Measurements from ENCODE around the gene C16orf89. TPM values are rescaled to one million over a fixed set of nuclear protein-coding genes. Genes with fewer than 3 reads are reported as not detected.

The C16orf89 gene
- total RNA-seq, 1 experiment from 2014 or later: 0.49 TPM

DNA sequence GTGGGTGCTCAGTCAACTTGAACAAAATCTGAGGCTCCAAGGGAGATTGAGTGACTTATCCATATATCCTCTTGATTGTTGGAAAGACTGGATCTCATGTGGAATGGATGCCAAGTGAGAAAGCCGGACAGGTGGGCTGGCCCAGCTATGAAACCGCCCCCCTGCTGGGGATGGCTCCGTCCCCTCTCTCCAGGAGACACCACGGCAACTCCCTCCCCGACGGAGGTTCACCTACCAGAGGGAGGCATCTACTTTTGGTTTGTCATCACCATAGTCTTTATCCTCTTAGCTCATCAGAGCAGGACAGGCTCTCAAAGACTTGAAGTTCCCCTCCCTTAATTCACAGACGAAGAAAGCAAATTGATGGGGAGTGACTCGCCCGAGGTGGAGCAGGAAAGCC lies 4.1 kb upstream of the C16orf89 start:
- H3K27ac ChIP-seq (ENCODE audit: low read depth, low read length): no peak overlapping the region
- ChIA-PET CTCF (no interaction called here), POLR2A (no interaction called here), RAD21 (ENCODE audit: low non-redundant PET in 1 of 2, low total read pairs in 2 of 2, uncharacterized antibody in 2 of 2, unreplicated experiment in 2 of 2) (no interaction called here)
- peaks cover 0 to 5% of the 10 kb centered on the region in 2 experiments; a peak in 1 of 4 replicates for H3K36me3 ChIP-seq (ENCODE audit: control insufficient read depth in 1 of 2, insufficient read depth in 2 of 2, low read length in 2 of 2)
- no peaks in the 10 kb centered on the region for H4K20me1 ChIP-seq (ENCODE audit: insufficient read depth)
- DNase-seq (ENCODE audit: low read depth, low spot score) (no peak), ATAC-seq (no peak)
- intact Hi-C loops (cut with micrococcal nuclease): no loop called here
- H3K4me1 ChIP-seq (ENCODE audit: control insufficient read depth in 1 of 2, insufficient read depth in 2 of 2, low read length in 2 of 2): peaks cover 4 to 16% of the 10 kb centered on the region in 2 experiments; a peak in 3 of 4 replicates
- H3K27me3 ChIP-seq (ENCODE audit: insufficient read depth, low read length): peaks cover 6% of the 10 kb centered on the region; the same call in 1 of the 2 replicates
- no peaks in the 10 kb centered on the region for H3K9me3 ChIP-seq (ENCODE audit: control insufficient read depth in 1 of 2, insufficient read depth in 1 of 2, low read depth in 1 of 2, low read length in 2 of 2)
- H3K9ac ChIP-seq (ENCODE audit: low read length): no peak overlapping the region
- no peak for TF ChIP-seq SP1 (IDR thresholded peaks at IDR 0.05; ENCODE audit: low read depth)
- TF ChIP-seq FOSL1 (IDR thresholded peaks at IDR 0.05; ENCODE audit: low read depth): no peak
- no peak for TF ChIP-seq EZH2phosphoT487 (IDR thresholded peaks at IDR 0.05; ENCODE audit: borderline replicate concordance)
- TF ChIP-seq POLR2AphosphoS5 (IDR thresholded peaks at IDR 0.05; ENCODE audit: low read depth, low read length): no peak
- TF ChIP-seq RAD21 (IDR thresholded peaks at IDR 0.05; ENCODE audit: low read depth): no peak
- TF ChIP-seq SIN3A (IDR thresholded peaks at IDR 0.05; ENCODE audit: low read depth): no peak
- TF ChIP-seq POLR2A (IDR thresholded peaks at IDR 0.05; ENCODE audit: borderline replicate concordance, extremely low read depth, insufficient read depth, insufficient read length): no peak
- no peak for TF ChIP-seq YY1 (IDR thresholded peaks at IDR 0.05; ENCODE audit: extremely low read depth, insufficient replicate concordance, low read depth, low read length)
- TF ChIP-seq EZH2 (IDR thresholded peaks at IDR 0.05): no peak
- TF ChIP-seq, protein P1, sequence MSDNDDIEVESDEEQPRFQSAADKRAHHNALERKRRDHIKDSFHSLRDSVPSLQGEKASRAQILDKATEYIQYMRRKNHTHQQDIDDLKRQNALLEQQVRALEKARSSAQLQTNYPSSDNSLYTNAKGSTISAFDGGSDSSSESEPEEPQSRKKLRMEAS (IDR thresholded peaks at IDR 0.05): no peak
- TF ChIP-seq, protein P2, sequence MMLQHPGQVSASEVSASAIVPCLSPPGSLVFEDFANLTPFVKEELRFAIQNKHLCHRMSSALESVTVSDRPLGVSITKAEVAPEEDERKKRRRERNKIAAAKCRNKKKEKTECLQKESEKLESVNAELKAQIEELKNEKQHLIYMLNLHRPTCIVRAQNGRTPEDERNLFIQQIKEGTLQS (IDR thresholded peaks at IDR 0.05): no peak
- no peak for TF ChIP-seq ZNF274 (IDR thresholded peaks at IDR 0.05; ENCODE audit: low read depth, low read length)
- TF ChIP-seq, protein P3, sequence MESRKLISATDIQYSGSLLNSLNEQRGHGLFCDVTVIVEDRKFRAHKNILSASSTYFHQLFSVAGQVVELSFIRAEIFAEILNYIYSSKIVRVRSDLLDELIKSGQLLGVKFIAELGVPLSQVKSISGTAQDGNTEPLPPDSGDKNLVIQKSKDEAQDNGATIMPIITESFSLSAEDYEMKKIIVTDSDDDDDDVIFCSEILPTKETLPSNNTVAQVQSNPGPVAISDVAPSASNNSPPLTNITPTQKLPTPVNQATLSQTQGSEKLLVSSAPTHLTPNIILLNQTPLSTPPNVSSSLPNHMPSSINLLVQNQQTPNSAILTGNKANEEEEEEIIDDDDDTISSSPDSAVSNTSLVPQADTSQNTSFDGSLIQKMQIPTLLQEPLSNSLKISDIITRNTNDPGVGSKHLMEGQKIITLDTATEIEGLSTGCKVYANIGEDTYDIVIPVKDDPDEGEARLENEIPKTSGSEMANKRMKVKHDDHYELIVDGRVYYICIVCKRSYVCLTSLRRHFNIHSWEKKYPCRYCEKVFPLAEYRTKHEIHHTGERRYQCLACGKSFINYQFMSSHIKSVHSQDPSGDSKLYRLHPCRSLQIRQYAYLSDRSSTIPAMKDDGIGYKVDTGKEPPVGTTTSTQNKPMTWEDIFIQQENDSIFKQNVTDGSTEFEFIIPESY (IDR thresholded peaks at IDR 0.05; ENCODE audit: extremely low read depth, insufficient replicate concordance, low read length): no peak
- TF ChIP-seq EGR1 (IDR thresholded peaks at IDR 0.05; ENCODE audit: low read depth): no peak
- TF ChIP-seq TCF7L2 (IDR thresholded peaks at IDR 0.05; ENCODE audit: borderline replicate concordance, extremely low read depth, insufficient read depth, insufficient read length): no peak
- TF ChIP-seq ELF1 (IDR thresholded peaks at IDR 0.05; ENCODE audit: borderline replicate concordance, low read depth): no peak
- no peak for TF ChIP-seq CEBPB (IDR thresholded peaks at IDR 0.05; ENCODE audit: low read depth)
- no peak for TF ChIP-seq JUND (IDR thresholded peaks at IDR 0.05)
- TF ChIP-seq, protein P4, sequence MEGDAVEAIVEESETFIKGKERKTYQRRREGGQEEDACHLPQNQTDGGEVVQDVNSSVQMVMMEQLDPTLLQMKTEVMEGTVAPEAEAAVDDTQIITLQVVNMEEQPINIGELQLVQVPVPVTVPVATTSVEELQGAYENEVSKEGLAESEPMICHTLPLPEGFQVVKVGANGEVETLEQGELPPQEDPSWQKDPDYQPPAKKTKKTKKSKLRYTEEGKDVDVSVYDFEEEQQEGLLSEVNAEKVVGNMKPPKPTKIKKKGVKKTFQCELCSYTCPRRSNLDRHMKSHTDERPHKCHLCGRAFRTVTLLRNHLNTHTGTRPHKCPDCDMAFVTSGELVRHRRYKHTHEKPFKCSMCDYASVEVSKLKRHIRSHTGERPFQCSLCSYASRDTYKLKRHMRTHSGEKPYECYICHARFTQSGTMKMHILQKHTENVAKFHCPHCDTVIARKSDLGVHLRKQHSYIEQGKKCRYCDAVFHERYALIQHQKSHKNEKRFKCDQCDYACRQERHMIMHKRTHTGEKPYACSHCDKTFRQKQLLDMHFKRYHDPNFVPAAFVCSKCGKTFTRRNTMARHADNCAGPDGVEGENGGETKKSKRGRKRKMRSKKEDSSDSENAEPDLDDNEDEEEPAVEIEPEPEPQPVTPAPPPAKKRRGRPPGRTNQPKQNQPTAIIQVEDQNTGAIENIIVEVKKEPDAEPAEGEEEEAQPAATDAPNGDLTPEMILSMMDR (IDR thresholded peaks at IDR 0.05 in 2 of 3, conservative IDR thresholded peaks at IDR 0.05 in 1 of 3; ENCODE audit: borderline replicate concordance in 1 of 3, insufficient read depth in 1 of 3, low read depth in 2 of 3, low read length in 2 of 3): no peak
- TF ChIP-seq ZFX (IDR thresholded peaks at IDR 0.05): no peak
- no peak overlapping the region for H3K4me2 ChIP-seq (ENCODE audit: low read length)
- H3K9me2 ChIP-seq (ENCODE audit: insufficient read depth): no peaks in the 10 kb centered on the region
- H2AFZ ChIP-seq (ENCODE audit: low read depth, low read length, poor library complexity, severe bottlenecking): no peak overlapping the region
- H3K79me2 ChIP-seq (ENCODE audit: insufficient read depth, low read length): peaks cover 26% of the 10 kb centered on the region
- no TSS peak for BruUV-seq (replicated peaks)
- H3K4me3 ChIP-seq (replicated peaks in 1 of 2; ENCODE audit: low read depth in 1 of 2, low read length in 2 of 2): no peak overlapping the region
